GM18870 (cell line): ENCODE measurements around the gene ACP6.
"Not testable (repeated sequence)": the region's sequence is repeated elsewhere in the genome, so short reads cannot be mapped to it uniquely, and the experiment has no call there.

Experiments
- ATAC-seq: cut with Tn5 transposase; IDR thresholded peaks from one replicate; pipeline ENCODE4 v1.9.1; 2021; ENCODE audit warnings: moderate library complexity; ENCODE audit not compliant: unreplicated experiment

ACP6 gene

GRCh38 chr1:147622731-147623130, 47.6 kb downstream of the ACP6 start:
- no peak for ATAC-seq

- no peak for ATAC-seq
Observed at GRCh38 chr1:147620543-147620942, 49.8 kb downstream of the ACP6 start.

- no peak for ATAC-seq
Observed at GRCh38 chr1:147619741-147620140, 50.6 kb downstream of the ACP6 start.

- ATAC-seq: no peak
Observed at GRCh38 chr1:147618771-147619170, 51.6 kb downstream of the ACP6 start.

GRCh38 chr1:147618077-147618569, 52.2 kb downstream of the ACP6 start:
- no peak for ATAC-seq

GRCh38 chr1:147614966-147615365, 55.4 kb downstream of the ACP6 start:
- not testable (repeated sequence) for ATAC-seq

- no peak for ATAC-seq
Observed at GRCh38 chr1:147613506-147613905, 56.8 kb downstream of the ACP6 start.

- no peak for ATAC-seq
Observed at GRCh38 chr1:147612366-147612765, 58.0 kb downstream of the ACP6 start.

GRCh38 chr1:147611586-147611985, 58.7 kb downstream of the ACP6 start:
- ATAC-seq: no peak

GRCh38 chr1:147611021-147611426, 59.3 kb downstream of the ACP6 start:
- peak; percentile 76 for ATAC-seq

GRCh38 chr1:147609358-147609757, 61.0 kb downstream of the ACP6 start:
- no peak for ATAC-seq

GRCh38 chr1:147608596-147608995, 61.7 kb downstream of the ACP6 start:
- ATAC-seq: no peak

GRCh38 chr1:147605591-147605990, 64.7 kb downstream of the ACP6 start:
- ATAC-seq: no peak

GRCh38 chr1:147603986-147604385, 66.3 kb downstream of the ACP6 start:
- no peak for ATAC-seq

- ATAC-seq: peak; percentile 27
Observed at GRCh38 chr1:147600119-147601111, 69.9 kb downstream of the ACP6 start.

GRCh38 chr1:147599362-147600118, 70.8 kb downstream of the ACP6 start:
- ATAC-seq: peak; percentile 37

- peak; percentile 15 for ATAC-seq
Observed at GRCh38 chr1:147598621-147599361, 71.5 kb downstream of the ACP6 start.

GRCh38 chr1:147597010-147597409, 73.3 kb downstream of the ACP6 start:
- no peak for ATAC-seq
